Measurements from ENCODE around the gene ZBED4. TPM values are rescaled to one million over a fixed set of nuclear protein-coding genes. Genes with fewer than 3 reads are reported as not detected.
A peak's percentile ranks its signal among the peaks of the same experiment; 100 is the strongest.

ZBED4 gene
- total RNA-seq, 1 donor from 2014 or later: 17.3 TPM

- ATAC-seq (ENCODE audit: low read depth) (peak; percentile 13), DNase-seq (peak; percentile 53)
- no peaks in the 10 kb centered on the region for H3K9me3 Mint-ChIP-seq
- H3K27me3 Mint-ChIP-seq: no peaks in the 10 kb centered on the region
- peaks cover 37% of the 10 kb centered on the region for H3K36me3 Mint-ChIP-seq (ENCODE audit: low read depth)
- ChIA-PET POLR2A (interaction anchor here (0.9 to 1.6 kb wide), 6 partner anchors 12 to 99 kb away, joined by 3 to 7 read pairs (median 4); partner anchors contain the start of gene ZBED4), CTCF (no interaction called here)
- H3K27ac Mint-ChIP-seq: no peak overlapping the region
- intact Hi-C loops (cut with micrococcal nuclease): loop anchor here (1.0 to 10.0 kb wide), 4 partner anchors 27 to 366 kb away; partner anchors contain the start of genes ALG12, CRELD2 and ZBED4
- TF ChIP-seq CTCF (IDR thresholded peaks at IDR 0.05): no peak
- H3K4me1 Mint-ChIP-seq: peaks cover 47% of the 10 kb centered on the region
- H3K4me3 Mint-ChIP-seq: peak overlapping the region; percentile 84
Measured at GRCh38 chr22:49826603-49827270, 26.9 kb upstream of the ZBED4 start.

- Mint-ChIP-seq H3K27me3 (no peaks in the 10 kb centered on the region), H3K27ac (no peak overlapping the region), H3K36me3 (ENCODE audit: low read depth) (peaks cover 31% of the 10 kb centered on the region), H3K4me1 (peaks cover 47% of the 10 kb centered on the region), H3K4me3 (peak overlapping the region; percentile 66), H3K9me3 (no peaks in the 10 kb centered on the region)
- no peak for TF ChIP-seq CTCF (IDR thresholded peaks at IDR 0.05)
- DNase-seq: no peak
- intact Hi-C loops (cut with micrococcal nuclease): loop anchor here (1.0 to 10.0 kb wide), 4 partner anchors 26 to 365 kb away; partner anchors contain the start of genes ALG12, CRELD2 and ZBED4
- ATAC-seq (ENCODE audit: low read depth): peak; percentile 29
- POLR2A ChIA-PET: interaction anchor here (1.6 kb wide), 2 partner anchors 90 to 98 kb away, joined by 5 to 6 read pairs; no protein-coding TSS in a partner anchor
- CTCF ChIA-PET: no interaction called here
Measured at GRCh38 chr22:49827271-49827852, 26.3 kb upstream of the ZBED4 start.

GRCh38 chr22:49827853-49828598 lies 25.6 kb upstream of the ZBED4 start, which contains the start of gene BRD1:
Gene BRD1, minus strand, starts transcription at chr22:49827873. Its CDS starts 3,556 bp downstream, at chr22:49824317.
- no peaks in the 10 kb centered on the region for H3K9me3 Mint-ChIP-seq
- H3K4me1 Mint-ChIP-seq: peaks cover 47% of the 10 kb centered on the region
- peak; percentile 78 for ATAC-seq (ENCODE audit: low read depth)
- TF ChIP-seq CTCF (IDR thresholded peaks at IDR 0.05): no peak
- peak; percentile 66 for DNase-seq
- ChIA-PET CTCF (no interaction called here), POLR2A (no interaction called here)
- H3K4me3 Mint-ChIP-seq: peak within 1 kb of the TSS; percentile 84
- H3K36me3 Mint-ChIP-seq (ENCODE audit: low read depth): peaks cover 26% of the 10 kb centered on the region
- intact Hi-C loops (cut with micrococcal nuclease): loop anchor here (1.0 to 10.0 kb wide), 4 partner anchors 25 to 364 kb away; partner anchors contain the start of genes ALG12, CRELD2 and ZBED4
- peak within 1 kb of the TSS; percentile 63 for H3K27ac Mint-ChIP-seq
- peaks cover 4% of the 10 kb centered on the region for H3K27me3 Mint-ChIP-seq

GRCh38 chr22:49828599-49828965 lies 25.1 kb upstream of the ZBED4 start:
- Mint-ChIP-seq H3K4me3 (peak overlapping the region; percentile 44), H3K36me3 (ENCODE audit: low read depth) (peaks cover 20% of the 10 kb centered on the region), H3K27me3 (peaks cover 4% of the 10 kb centered on the region), H3K9me3 (no peaks in the 10 kb centered on the region), H3K4me1 (peaks cover 45% of the 10 kb centered on the region), H3K27ac (peak overlapping the region; percentile 63)
- DNase-seq (no peak), ATAC-seq (ENCODE audit: low read depth) (no peak)
- ChIA-PET CTCF (no interaction called here), POLR2A (interaction anchor here (0.6 to 1.7 kb wide), 3 partner anchors 10 to 134 kb away, joined by 3 to 7 read pairs (median 3); no protein-coding TSS in a partner anchor)
- no peak for TF ChIP-seq CTCF (IDR thresholded peaks at IDR 0.05)
- intact Hi-C loops (cut with micrococcal nuclease): loop anchor here (5.0 to 10.0 kb wide), 2 partner anchors 206 to 364 kb away; no protein-coding TSS in a partner anchor
